Testis (tissue), 3 donors: ENCODE measurements around the gene ATXN7L1. TPM values are rescaled to one million over a fixed set of nuclear protein-coding genes. Genes with fewer than 3 reads are reported as not detected.

Source experiments
- DNase-seq: peaks from one replicate; pipeline ENCODE4 v3.0.0-alpha.2; 2019
- H3K27ac ChIP-seq, 2 donors: fragments of 200-600 bp; sonication (generic); one replicate each; pipeline ENCODE4 v1.5.1; 2019
- H3K27me3 ChIP-seq: fragments of 200-600 bp; sonication (generic); one replicate; pipeline ENCODE4 v1.5.1; 2019
- H3K36me3 ChIP-seq: fragments of 200-600 bp; sonication (generic); one replicate; pipeline ENCODE4 v1.5.1; 2017; ENCODE audit warnings: low read depth; ENCODE audit errors: missing control alignments
- H3K4me1 ChIP-seq: fragments of 200-600 bp; sonication (generic); one replicate; pipeline ENCODE4 v1.5.1; 2019
- H3K4me3 ChIP-seq, 2 donors: fragments of 200-600 bp; sonication (generic); one replicate each; pipeline ENCODE4 v1.5.1; 2017 to 2019
- H3K9me3 ChIP-seq: fragments of 200-600 bp; sonication (generic); one replicate; pipeline ENCODE4 v1.5.1; 2017
- CTCF ChIP-seq, 3 experiments: fragments of 450-650 bp in 2 of 3; fragments of 200-600 bp in 1 of 3; sonication (generic) in 1 of 3; IDR thresholded peaks; one replicate each; pipeline ENCODE4 v1.5.1; 2016 to 2019; ENCODE audit warnings: antibody characterized with exemption in 3 of 3, mild to moderate bottlenecking in 2 of 3, moderate library complexity in 1 of 3
- POLR2A ChIP-seq: fragments of 450-650 bp; IDR thresholded peaks from one replicate; pipeline ENCODE4 v1.6.1; 2017; ENCODE audit warnings: antibody characterized with exemption, mild to moderate bottlenecking, moderate library complexity
- WGBS, 2 donors: methylation state at CpG; one replicate each; pipeline ENCODE4 v1.1.5; 2018; 5-methylcytosine and 5-hydroxymethylcytosine counted together
- intact Hi-C: fragments of 100-400 bp; cut with DNase I; formaldehyde crosslinking; loops from one replicate; pipeline ENCODE4 v1.15.1; 2023; ENCODE audit warnings: low total_unique reads
- polyA plus RNA-seq: library from polyadenylated mRNA; stranded (reverse); fragments of 350-450 nt; fragmentation: Illumina TruSeq; extraction: RNeasy Lipid Tissue Mini Kit (QIAGEN cat#74804); gene quantifications from one replicate; pipeline ENCODE4 v1.2.3, GENCODE V29; 2014; ENCODE audit warnings: low read depth, low replicate concordance; ENCODE audit not compliant: insufficient read depth
- total RNA-seq, 2 donors: library from RNA; depleted of rRNA; stranded (reverse); fragments of >200 nt; gene quantifications; one replicate each; pipeline ENCODE4 v1.2.3, GENCODE V29; 2016

The ATXN7L1 gene
- total and polyA plus RNA-seq, 3 donors from 2014 or later: 35.7 to 61.7 (median 35.9) TPM

- Histone ChIP-seq H3K9me3 (no peaks in the 10 kb centered on the region), H3K4me3 (no peak overlapping the region), H3K4me1 (no peaks in the 10 kb centered on the region), H3K36me3 (no peaks in the 10 kb centered on the region), H3K27ac (no peak overlapping the region), H3K27me3 (no peaks in the 10 kb centered on the region)
- intact Hi-C loops: no loop called here
- TF ChIP-seq POLR2A (no peak), CTCF (IDR thresholded peaks at IDR 0.05) (no peak)
- DNase-seq: no peak
- 93 to 94% methylated on average over 29 to 32 of the region's 32 CpGs for WGBS, 2 donors
These were observed 262.6 kb downstream of the ATXN7L1 start for GRCh38 chr7:105613611-105614330.

- no peaks in the 10 kb centered on the region for H3K9me3 ChIP-seq
- H3K27me3 ChIP-seq: no peaks in the 10 kb centered on the region
- TF ChIP-seq CTCF (IDR thresholded peaks at IDR 0.05) (no peak), POLR2A (no peak)
- 92 to 98% methylated on average over 9 of the region's 9 CpGs for WGBS, 2 donors
- no peak overlapping the region for H3K27ac ChIP-seq
- H3K36me3 ChIP-seq: no peaks in the 10 kb centered on the region
- no peak overlapping the region for H3K4me3 ChIP-seq
- no peak for DNase-seq
- intact Hi-C loops: no loop called here
- no peaks in the 10 kb centered on the region for H3K4me1 ChIP-seq
These were observed 263.6 kb downstream of the ATXN7L1 start for GRCh38 chr7:105612806-105613205.

- Histone ChIP-seq H3K4me3 (no peak overlapping the region), H3K36me3 (no peaks in the 10 kb centered on the region), H3K4me1 (no peaks in the 10 kb centered on the region), H3K9me3 (no peaks in the 10 kb centered on the region), H3K27me3 (no peaks in the 10 kb centered on the region), H3K27ac (no peak overlapping the region)
- no peak for TF ChIP-seq POLR2A
- TF ChIP-seq CTCF (IDR thresholded peaks at IDR 0.05): no peak
- no peak for DNase-seq
- 81 to 86% methylated on average over 16 of the region's 16 CpGs for WGBS, 2 donors
- intact Hi-C loops: no loop called here
These were observed 264.3 kb downstream of the ATXN7L1 start for GRCh38 chr7:105611856-105612775.

GRCh38 chr7:105610165-105610930, 266.1 kb downstream of the ATXN7L1 start:
- WGBS, 2 donors: 90 to 95% methylated on average over 8 of the region's 8 CpGs
- no peak overlapping the region for H3K27ac ChIP-seq
- DNase-seq: no peak
- no peaks in the 10 kb centered on the region for H3K36me3 ChIP-seq
- no peaks in the 10 kb centered on the region for H3K27me3 ChIP-seq
- TF ChIP-seq CTCF (IDR thresholded peaks at IDR 0.05) (no peak), POLR2A (no peak)
- H3K4me3 ChIP-seq: no peak overlapping the region
- no peaks in the 10 kb centered on the region for H3K9me3 ChIP-seq
- H3K4me1 ChIP-seq: no peaks in the 10 kb centered on the region
- intact Hi-C loops: no loop called here
